GM18520 (cell line): ENCODE data around the gene PLA2G15.

ENCODE experiments used
- ATAC-seq: cut with Tn5 transposase; IDR thresholded peaks from one replicate; pipeline ENCODE4 v1.9.1; 2021; ENCODE audit not compliant: unreplicated experiment

Gene PLA2G15

GRCh38 chr16:68244903-68245853 is at the start of gene PLA2G15:
Gene PLA2G15 (plus strand): TSS chr16:68245373. CDS start chr16:68245427, 54 bp downstream.
- peak; percentile 84 for ATAC-seq

- no peak for ATAC-seq
These were observed 47.9 kb upstream of the PLA2G15 start for GRCh38 chr16:68197250-68197649.

- no peak for ATAC-seq
These were observed 44.9 kb upstream of the PLA2G15 start for GRCh38 chr16:68200088-68200783.

- no peak for ATAC-seq
These were observed 43.1 kb upstream of the PLA2G15 start for GRCh38 chr16:68202091-68202519.

GRCh38 chr16:68206245-68206644 is 38.9 kb upstream of the PLA2G15 start:
- ATAC-seq = no peak

GRCh38 chr16:68214726-68215125 is 30.4 kb upstream of the PLA2G15 start:
- no peak for ATAC-seq

- ATAC-seq = no peak
These were observed 29.9 kb upstream of the PLA2G15 start for GRCh38 chr16:68215302-68215701.

- ATAC-seq = no peak
These were observed 28.9 kb upstream of the PLA2G15 start for GRCh38 chr16:68216240-68216639.

- no peak for ATAC-seq
These were observed 27.7 kb upstream of the PLA2G15 start for GRCh38 chr16:68217506-68217905.

- no peak for ATAC-seq
These were observed 25.3 kb upstream of the PLA2G15 start for GRCh38 chr16:68219725-68220351.

- ATAC-seq = no peak
These were observed 22.1 kb upstream of the PLA2G15 start for GRCh38 chr16:68223072-68223471.

GRCh38 chr16:68226116-68226515 is 19.1 kb upstream of the PLA2G15 start:
- no peak for ATAC-seq

GRCh38 chr16:68227183-68227793 is 17.9 kb upstream of the PLA2G15 start:
- ATAC-seq = no peak

GRCh38 chr16:68227850-68228553 is 17.2 kb upstream of the PLA2G15 start:
- no peak for ATAC-seq

GRCh38 chr16:68228652-68229051 is 16.5 kb upstream of the PLA2G15 start:
- no peak for ATAC-seq

GRCh38 chr16:68229431-68230175 is 15.6 kb upstream of the PLA2G15 start:
- no peak for ATAC-seq

GRCh38 chr16:68230176-68230571 is 15.0 kb upstream of the PLA2G15 start:
- ATAC-seq = no peak

GRCh38 chr16:68230956-68231355 is 14.2 kb upstream of the PLA2G15 start:
- ATAC-seq = no peak

- ATAC-seq = no peak
These were observed 13.6 kb upstream of the PLA2G15 start for GRCh38 chr16:68231384-68232136.
